Smooth muscle cell (in vitro differentiated cells): Measurements from ENCODE around the gene SCN4A. TPM values are rescaled to one million over a fixed set of nuclear protein-coding genes. Genes with fewer than 3 reads are reported as not detected.

ENCODE experiments used
- DNase-seq: peaks from one replicate; lab custom pipeline; 2025; ENCODE audit not compliant: unreplicated experiment; lab: John Stamatoyannopoulos, UW
- H2AFZ ChIP-seq: fragments of 200-600 bp; sonication (generic); 2 replicates; pipeline ENCODE4 v1.6.0; 2016; ENCODE audit warnings: antibody characterized with exemption, low read depth, mild to moderate bottlenecking
- H3F3A ChIP-seq: fragments of 200-600 bp; sonication (generic); 2 replicates; pipeline ENCODE4 v1.6.0; 2017; ENCODE audit warnings: antibody characterized with exemption, low read depth
- H3K27ac ChIP-seq: fragments of 200-600 bp; sonication (generic); 2 replicates; pipeline ENCODE4 v1.5.1; 2016; ENCODE audit warnings: low read depth, mild to moderate bottlenecking
- H3K27me3 ChIP-seq: fragments of 200-600 bp; sonication (generic); 2 replicates; pipeline ENCODE4 v1.6.1; 2016; ENCODE audit warnings: low read depth, mild to moderate bottlenecking
- H3K36me3 ChIP-seq: fragments of 200-600 bp; sonication (generic); 2 replicates; pipeline ENCODE4 v1.5.1; 2016; ENCODE audit warnings: low read depth
- H3K4me1 ChIP-seq: fragments of 200-600 bp; sonication (generic); 2 replicates; pipeline ENCODE4 v1.5.1; 2016; ENCODE audit warnings: low read depth
- H3K4me2 ChIP-seq: fragments of 200-600 bp; sonication (generic); 2 replicates; pipeline ENCODE4 v1.6.0; 2016; ENCODE audit warnings: mild to moderate bottlenecking
- H3K4me3 ChIP-seq: fragments of 200-600 bp; sonication (generic); 2 replicates; pipeline ENCODE4 v1.5.1; 2016; ENCODE audit warnings: mild to moderate bottlenecking
- H3K79me2 ChIP-seq: fragments of 200-600 bp; sonication (generic); 2 replicates; pipeline ENCODE4 v1.6.0; 2016; ENCODE audit warnings: low read depth, mild to moderate bottlenecking
- H3K9ac ChIP-seq: fragments of 200-600 bp; sonication (generic); 2 replicates; pipeline ENCODE4 v1.6.0; 2016; ENCODE audit warnings: low read depth
- H3K9me3 ChIP-seq: fragments of 200-600 bp; sonication (generic); replicated peaks from 2 replicates; pipeline ENCODE4 v1.5.1; 2016; ENCODE audit warnings: low read depth
- H4K20me1 ChIP-seq: fragments of 200-600 bp; sonication (generic); 2 replicates; pipeline ENCODE4 v1.6.0; 2016; ENCODE audit warnings: low read depth
- WGBS: methylation state at CpG from one replicate; pipeline ENCODE4 v1.1.7; 2016; ENCODE audit warnings: low lambda C conversion rate; 5-methylcytosine and 5-hydroxymethylcytosine counted together
- polyA plus RNA-seq: library from polyadenylated mRNA; unstranded; fragments of >200 nt; fragmentation: Nextera tagmentation; extraction: Ambion mirVana; gene quantifications from 2 replicates; pipeline ENCODE4 v1.2.1, GENCODE V29; 2016
- total RNA-seq: library from RNA; depleted of rRNA; stranded (reverse); fragments of >200 nt; gene quantifications from 2 replicates; pipeline ENCODE4 v1.2.3, GENCODE V29; 2014
- TF ChIP-seq, protein P1 (sequence below): fragments of 200-600 bp; sonication (generic); IDR thresholded peaks from 2 replicates; pipeline ENCODE4 v1.5.1; 2017; ENCODE audit warnings: borderline replicate concordance, mild to moderate bottlenecking, antibody characterized with exemption; ENCODE audit not compliant: insufficient read depth, poor library complexity, severe bottlenecking

Gene SCN4A
- total and polyA plus RNA-seq, 2 experiments from 2014 or later = under 0.01 TPM; not detected in 1

DNA sequence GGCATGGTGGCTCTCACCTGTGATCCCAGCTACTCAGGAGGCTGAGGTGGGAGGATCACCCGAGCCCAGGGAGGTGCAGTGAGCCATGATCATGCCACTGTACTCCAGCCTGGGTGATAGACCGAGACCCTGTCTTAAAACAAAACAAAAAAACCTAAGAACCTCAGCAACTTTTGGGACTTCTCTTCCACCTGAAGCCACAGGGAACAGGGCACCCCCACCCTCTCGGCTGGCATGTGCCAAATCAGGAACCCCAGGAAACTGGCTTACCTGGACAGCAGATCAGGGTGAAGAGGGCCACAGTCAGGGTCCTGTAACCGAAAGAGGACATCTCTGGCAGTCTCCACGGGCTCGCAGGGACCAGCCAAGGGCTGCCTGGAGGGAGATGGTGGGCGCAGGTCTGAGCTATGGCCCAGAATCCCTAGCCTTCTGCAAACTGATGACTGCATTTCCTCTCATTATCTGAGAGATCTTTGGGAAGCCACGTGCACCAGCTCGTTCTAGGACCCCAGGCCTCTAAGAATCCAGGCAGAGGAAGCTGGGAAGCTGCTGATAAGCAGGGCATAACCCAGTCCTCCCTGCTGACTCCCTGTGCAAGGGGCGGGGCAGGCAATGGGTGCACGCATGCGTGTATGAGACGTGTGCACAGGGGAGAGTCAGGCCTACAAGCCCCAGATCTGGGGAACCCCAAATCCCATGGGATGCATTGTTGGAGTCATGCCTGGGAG is 33.8 kb upstream of the SCN4A start:
- TF ChIP-seq, protein P1, sequence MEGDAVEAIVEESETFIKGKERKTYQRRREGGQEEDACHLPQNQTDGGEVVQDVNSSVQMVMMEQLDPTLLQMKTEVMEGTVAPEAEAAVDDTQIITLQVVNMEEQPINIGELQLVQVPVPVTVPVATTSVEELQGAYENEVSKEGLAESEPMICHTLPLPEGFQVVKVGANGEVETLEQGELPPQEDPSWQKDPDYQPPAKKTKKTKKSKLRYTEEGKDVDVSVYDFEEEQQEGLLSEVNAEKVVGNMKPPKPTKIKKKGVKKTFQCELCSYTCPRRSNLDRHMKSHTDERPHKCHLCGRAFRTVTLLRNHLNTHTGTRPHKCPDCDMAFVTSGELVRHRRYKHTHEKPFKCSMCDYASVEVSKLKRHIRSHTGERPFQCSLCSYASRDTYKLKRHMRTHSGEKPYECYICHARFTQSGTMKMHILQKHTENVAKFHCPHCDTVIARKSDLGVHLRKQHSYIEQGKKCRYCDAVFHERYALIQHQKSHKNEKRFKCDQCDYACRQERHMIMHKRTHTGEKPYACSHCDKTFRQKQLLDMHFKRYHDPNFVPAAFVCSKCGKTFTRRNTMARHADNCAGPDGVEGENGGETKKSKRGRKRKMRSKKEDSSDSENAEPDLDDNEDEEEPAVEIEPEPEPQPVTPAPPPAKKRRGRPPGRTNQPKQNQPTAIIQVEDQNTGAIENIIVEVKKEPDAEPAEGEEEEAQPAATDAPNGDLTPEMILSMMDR = no peak
- Histone ChIP-seq H3K36me3 (no peaks in the 10 kb centered on the region), H3K4me3 (no peak overlapping the region), H3K4me1 (peaks cover 8% of the 10 kb centered on the region), H3K9me3 (no peaks in the 10 kb centered on the region), H3K9ac (no peak overlapping the region), H3K27me3 (no peaks in the 10 kb centered on the region), H4K20me1 (no peaks in the 10 kb centered on the region), H3K4me2 (no peak overlapping the region), H3F3A (no peaks in the 10 kb centered on the region), H2AFZ (no peak overlapping the region), H3K27ac (no peak overlapping the region), H3K79me2 (no peaks in the 10 kb centered on the region)
- 85% methylated on average over 13 of the region's 13 CpGs for WGBS
- DNase-seq = no peak

GRCh38 chr17:64005734-64006167 is 33.0 kb upstream of the SCN4A start:
- H3K79me2 ChIP-seq = no peaks in the 10 kb centered on the region
- H3K9me3 ChIP-seq = no peaks in the 10 kb centered on the region
- TF ChIP-seq, protein P1 = no peak
- H3K36me3 ChIP-seq = no peaks in the 10 kb centered on the region
- no peak overlapping the region for H3K27ac ChIP-seq
- H3K4me2 ChIP-seq = no peak overlapping the region
- 73% methylated on average over 6 of the region's 6 CpGs for WGBS
- H4K20me1 ChIP-seq = no peaks in the 10 kb centered on the region
- no peaks in the 10 kb centered on the region for H3F3A ChIP-seq
- no peak for DNase-seq
- H3K4me1 ChIP-seq = peaks cover 8% of the 10 kb centered on the region
- H3K27me3 ChIP-seq = no peaks in the 10 kb centered on the region
- H3K9ac ChIP-seq = no peak overlapping the region
- no peak overlapping the region for H3K4me3 ChIP-seq
- no peak overlapping the region for H2AFZ ChIP-seq

GRCh38 chr17:64004903-64005733 is 32.4 kb upstream of the SCN4A start:
- Histone ChIP-seq H3K27ac (no peak overlapping the region), H3K4me1 (peaks cover 4% of the 10 kb centered on the region), H3K9me3 (no peaks in the 10 kb centered on the region), H3K4me2 (no peak overlapping the region), H2AFZ (no peak overlapping the region), H3K4me3 (no peak overlapping the region), H3K27me3 (no peaks in the 10 kb centered on the region), H3F3A (no peaks in the 10 kb centered on the region), H3K9ac (no peak overlapping the region), H4K20me1 (no peaks in the 10 kb centered on the region), H3K36me3 (no peaks in the 10 kb centered on the region), H3K79me2 (no peaks in the 10 kb centered on the region)
- no peak for DNase-seq
- 88% methylated on average over 19 of the region's 19 CpGs for WGBS
- TF ChIP-seq, protein P1 = no peak
